HG03139 (cell line): ENCODE results near the gene AFAP1L1.

ENCODE experiments used
- ATAC-seq: cut with Tn5 transposase; IDR thresholded peaks from one replicate; pipeline ENCODE4 v1.9.1; 2021; ENCODE audit not compliant: unreplicated experiment

The AFAP1L1 gene

GRCh38 chr5:149344151-149344550 is 72.5 kb downstream of the AFAP1L1 start:
- no peak for ATAC-seq

DNA sequence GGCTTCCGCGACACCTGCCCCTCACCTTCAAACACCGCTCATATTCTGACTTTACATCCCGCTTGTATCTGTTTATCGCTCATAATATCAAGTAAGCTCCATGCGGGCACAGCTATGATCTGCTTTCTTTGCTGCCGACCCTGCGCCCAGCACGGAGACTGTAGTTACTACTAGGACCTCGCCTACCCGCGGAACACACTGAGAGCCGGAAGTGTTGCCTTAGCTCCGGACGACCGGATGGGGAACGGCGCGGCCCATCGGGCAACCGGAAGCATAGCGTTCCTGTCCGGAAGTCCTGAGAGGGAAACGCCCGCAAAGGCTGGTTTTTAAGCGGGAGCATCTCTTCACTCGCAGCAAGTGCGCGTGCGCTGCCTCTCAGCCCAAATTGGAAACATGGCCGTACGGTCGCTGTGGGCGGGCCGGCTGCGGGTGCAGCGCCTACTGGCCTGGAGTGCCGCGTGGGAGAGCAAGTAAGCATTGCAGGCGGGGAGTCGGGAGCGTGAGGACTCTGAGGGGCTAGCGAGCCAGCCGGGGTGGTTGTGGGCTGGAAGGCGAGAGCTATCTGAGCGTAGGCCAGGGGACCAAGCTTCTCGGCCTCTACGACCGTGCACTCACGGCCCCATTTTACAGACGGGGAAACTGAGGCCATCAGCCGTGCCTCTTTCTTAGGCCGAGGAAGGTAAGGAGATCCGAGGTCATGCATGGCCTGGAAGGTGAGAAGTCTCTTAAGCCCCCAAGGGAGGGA is 73.7 kb downstream of the AFAP1L1 start, which contains the start of gene GRPEL2:
Gene GRPEL2 (plus strand): TSS at position 353 of the 745 bp plus-strand sequence. CDS start 41 bp downstream, at position 394.
- ATAC-seq: peak; percentile 98

GRCh38 chr5:149345892-149346222 is 74.2 kb downstream of the AFAP1L1 start:
- ATAC-seq: no peak

DNA sequence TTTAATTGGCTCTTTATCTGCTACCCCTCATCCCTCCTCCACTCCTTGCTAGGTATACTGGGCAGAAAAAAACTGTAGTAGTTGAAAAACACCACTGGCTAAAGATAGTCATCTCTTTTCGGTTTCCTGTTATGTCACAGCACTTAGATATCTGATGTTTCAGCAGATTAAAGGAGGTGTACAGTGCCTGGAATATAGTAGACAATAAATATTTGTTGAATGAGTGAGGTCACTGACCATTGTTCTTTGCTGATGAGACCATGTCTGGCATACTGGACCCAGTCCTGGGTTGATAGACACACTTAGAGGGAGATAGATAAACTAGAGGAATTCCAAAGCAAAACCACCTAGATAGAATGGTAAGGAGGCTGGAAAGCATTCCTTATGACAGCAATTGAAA is 76.9 kb downstream of the AFAP1L1 start:
- no peak for ATAC-seq

DNA sequence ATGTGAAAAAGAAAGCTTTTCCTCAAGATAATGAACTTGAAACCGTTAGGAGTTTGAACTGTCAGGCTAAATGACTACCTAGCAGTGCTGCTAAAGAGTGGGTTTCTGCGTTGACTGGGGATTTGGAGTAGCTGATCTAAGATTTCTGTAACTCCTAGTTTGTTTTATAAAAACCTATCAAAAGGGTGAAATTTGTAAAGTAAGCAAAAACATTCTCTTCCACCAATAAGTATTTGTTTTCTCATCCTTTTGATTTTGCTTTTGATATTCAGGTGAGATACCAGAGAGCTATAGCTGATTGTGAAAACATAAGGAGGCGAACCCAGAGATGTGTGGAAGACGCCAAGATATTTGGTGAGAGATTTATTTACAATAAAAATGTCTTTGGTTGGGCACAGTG is 77.7 kb downstream of the AFAP1L1 start:
- no peak for ATAC-seq

DNA sequence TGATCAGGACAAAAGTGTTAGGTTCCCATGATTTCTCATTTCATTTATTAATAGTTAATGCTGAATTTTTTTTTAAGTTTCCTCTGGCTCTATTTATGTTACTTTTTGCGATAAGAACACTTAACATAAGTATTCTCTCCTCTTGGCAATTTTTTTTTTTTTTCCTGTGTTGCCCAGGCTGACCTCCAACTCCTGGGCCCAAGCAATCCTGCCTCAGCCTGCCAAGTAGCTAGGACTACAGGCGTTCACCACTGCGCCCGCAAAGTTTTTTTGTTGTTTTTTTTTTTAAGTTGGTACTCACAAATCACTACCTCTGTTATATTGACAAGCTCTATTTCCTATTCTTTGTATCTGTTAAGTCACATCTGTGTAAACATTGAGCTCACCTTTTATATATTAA is 80.5 kb downstream of the AFAP1L1 start:
- no peak for ATAC-seq

DNA sequence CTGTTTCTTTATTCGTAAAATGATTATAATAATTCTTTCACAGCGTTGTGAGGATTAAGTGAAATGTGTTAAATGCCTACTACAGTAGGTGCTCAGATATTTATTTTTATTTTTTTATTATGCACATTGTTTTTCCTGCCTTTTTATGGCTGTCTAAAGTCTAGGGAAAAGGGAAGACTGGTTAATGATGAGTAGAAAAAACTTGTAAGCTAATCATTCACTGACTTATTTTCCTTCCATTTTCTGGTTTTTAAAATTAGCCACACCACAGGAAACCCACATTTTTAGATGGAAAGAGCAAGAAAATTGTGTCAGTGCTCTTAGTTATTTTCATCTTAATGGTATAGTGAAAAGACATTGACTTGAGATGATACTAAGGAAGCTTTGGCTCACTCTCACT is 82.3 kb downstream of the AFAP1L1 start:
- no peak for ATAC-seq

GRCh38 chr5:149355688-149356087 is 84.0 kb downstream of the AFAP1L1 start:
- no peak for ATAC-seq

GRCh38 chr5:149356391-149356790 is 84.7 kb downstream of the AFAP1L1 start:
- no peak for ATAC-seq

- ATAC-seq: peak; percentile 99
These were observed 86.0 kb downstream of the AFAP1L1 start, which contains the start of gene PCYOX1L for GRCh38 chr5:149357370-149358293. TSS of gene PCYOX1L (plus strand) at chr5:149358046. CDS start at chr5:149358069, 23 bp downstream.

GRCh38 chr5:149358294-149358651 is 86.6 kb downstream of the AFAP1L1 start:
- peak; percentile 18 for ATAC-seq

- no peak for ATAC-seq
These were observed 87.3 kb downstream of the AFAP1L1 start for GRCh38 chr5:149358868-149359495.

GRCh38 chr5:149360272-149360671 is 88.6 kb downstream of the AFAP1L1 start:
- no peak for ATAC-seq

GRCh38 chr5:149362541-149362940 is 90.9 kb downstream of the AFAP1L1 start:
- ATAC-seq: no peak

DNA sequence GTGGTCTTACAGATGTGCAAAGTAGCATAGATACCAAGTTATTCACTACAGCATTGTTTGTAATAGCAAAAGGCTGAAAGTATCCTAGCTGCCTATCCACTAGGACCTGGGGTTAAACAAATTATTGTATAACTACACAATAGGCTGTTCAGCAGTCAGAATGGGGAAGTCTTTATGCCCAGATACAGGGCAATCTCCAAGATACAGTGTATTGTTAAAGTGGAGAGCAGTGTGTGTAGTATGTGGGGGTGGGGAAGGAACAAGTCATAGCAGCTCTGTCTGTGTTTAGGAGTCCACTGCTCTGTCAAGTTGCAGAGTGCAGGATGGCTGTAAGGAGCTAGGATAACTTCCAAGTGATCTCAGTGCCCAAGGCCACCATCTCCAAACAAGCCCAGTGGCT is 91.7 kb downstream of the AFAP1L1 start:
- no peak for ATAC-seq

DNA sequence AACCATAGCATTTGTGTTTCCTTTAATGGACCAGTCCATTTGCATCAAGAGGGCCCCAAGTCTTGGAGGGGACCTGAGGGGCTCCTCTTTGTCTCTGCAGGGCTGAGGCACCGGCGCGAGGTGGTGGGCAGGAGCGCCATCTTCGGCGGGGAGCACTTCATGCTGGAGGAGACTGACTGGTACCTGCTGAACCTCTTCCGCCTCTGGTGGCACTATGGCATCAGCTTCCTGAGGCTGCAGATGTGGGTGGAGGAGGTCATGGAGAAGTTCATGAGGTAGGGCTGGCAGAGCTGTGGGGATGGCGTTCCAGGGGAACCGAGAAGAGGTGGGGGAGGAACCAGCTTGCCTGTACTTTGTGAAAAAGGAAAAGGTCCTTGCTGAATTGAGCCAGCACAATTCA is 92.3 kb downstream of the AFAP1L1 start:
- ATAC-seq: no peak

DNA sequence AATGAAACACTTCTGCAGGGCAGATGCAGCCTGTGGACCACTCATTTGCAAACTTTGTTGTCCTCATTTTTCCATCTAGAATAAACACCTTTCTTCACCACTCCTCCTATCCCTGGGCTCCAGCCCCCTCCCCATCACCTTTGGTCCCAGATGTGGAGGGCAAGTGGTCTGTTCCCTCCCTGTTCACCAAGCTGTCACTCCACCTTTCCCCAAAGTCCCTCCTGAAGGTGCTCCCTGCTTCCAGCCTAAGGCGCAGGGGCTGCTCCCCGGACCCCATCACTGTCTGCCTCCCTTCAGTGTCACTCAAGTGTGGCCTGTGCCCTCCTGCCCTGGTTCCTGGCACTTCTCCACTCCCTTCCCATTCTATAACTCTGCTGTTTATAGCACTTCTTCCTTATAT is 93.1 kb downstream of the AFAP1L1 start:
- ATAC-seq: no peak

GRCh38 chr5:149365418-149365817 is 93.8 kb downstream of the AFAP1L1 start:
- no peak for ATAC-seq

GRCh38 chr5:149366169-149366729 is 94.6 kb downstream of the AFAP1L1 start:
- ATAC-seq: no peak

- ATAC-seq: peak; percentile 63
These were observed 95.8 kb downstream of the AFAP1L1 start for GRCh38 chr5:149367249-149367971.
